HG02938 (cell line): ENCODE measurements around the gene DNAH3.
A peak's percentile ranks its signal among the peaks of the same experiment; 100 is the strongest.

Source experiments
- ATAC-seq: cut with Tn5 transposase; IDR thresholded peaks from one replicate; pipeline ENCODE4 v1.9.1; 2021; ENCODE audit warnings: mild to moderate bottlenecking, moderate library complexity; ENCODE audit not compliant: unreplicated experiment

DNAH3 gene

DNA sequence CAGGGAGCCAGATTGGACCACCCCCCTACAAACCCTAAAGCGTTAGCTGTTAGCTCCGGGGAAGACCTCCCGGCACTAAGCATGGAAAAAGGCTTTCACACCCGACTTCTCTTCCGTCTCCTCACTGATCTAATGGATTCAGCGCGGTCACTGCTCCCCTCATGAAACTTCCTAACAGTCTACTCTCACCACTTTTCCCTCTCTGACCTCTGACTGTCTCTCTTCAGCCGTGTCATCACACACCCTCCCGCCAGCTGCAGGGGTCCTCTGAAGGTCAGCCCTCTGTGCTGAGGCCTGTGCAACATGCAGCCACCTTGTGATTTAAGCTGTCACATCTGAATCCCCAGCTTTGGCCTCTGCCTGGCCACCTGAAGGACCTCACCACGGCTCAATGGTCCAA, 234.4 kb downstream of the DNAH3 start:
- ATAC-seq: no peak

DNA sequence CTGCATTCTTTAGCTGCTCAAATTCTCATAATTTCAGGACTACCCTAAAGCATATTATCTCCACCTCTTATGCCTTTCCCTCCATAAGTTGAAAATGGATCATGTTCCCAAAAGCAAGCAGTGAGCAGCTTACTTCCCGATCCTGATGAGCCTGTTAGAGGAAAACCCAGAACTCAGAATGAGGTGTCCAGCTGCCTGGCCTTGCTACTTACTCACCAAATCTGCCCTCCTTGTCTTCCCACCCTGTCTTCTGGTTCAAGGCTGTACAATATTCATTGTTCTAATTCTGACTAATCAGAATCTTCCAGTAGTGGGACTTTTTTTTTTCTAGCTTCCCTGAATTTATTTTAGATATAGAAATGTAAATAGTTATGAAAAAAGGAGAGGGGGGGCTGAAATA, 239.3 kb downstream of the DNAH3 start:
- ATAC-seq: no peak

- ATAC-seq: no peak
Measured at GRCh38 chr16:20910781-20911321, 239.8 kb downstream of the DNAH3 start.

GRCh38 chr16:20906341-20907255, 244.0 kb downstream of the DNAH3 start:
- no peak for ATAC-seq

DNA sequence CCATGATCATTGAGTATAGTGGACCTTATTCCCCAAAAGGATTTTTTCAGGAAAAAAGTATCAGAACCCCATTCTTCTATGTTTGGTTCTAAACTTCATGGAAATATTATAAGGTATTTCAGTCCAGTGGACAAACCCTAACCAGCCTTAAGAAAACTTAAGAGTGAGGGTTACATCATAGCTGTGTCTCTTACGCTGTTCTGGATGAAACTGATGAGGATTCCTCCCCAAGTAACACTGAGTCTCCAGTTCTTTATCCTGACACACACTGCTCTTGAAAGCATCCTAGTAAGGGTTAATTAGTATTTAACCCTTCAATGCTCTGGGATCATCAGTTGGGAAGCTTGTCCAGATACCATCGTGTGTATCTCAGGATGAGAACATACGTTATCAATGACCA, 245.1 kb downstream of the DNAH3 start:
- no peak for ATAC-seq

GRCh38 chr16:20904507-20905081, 246.1 kb downstream of the DNAH3 start:
- ATAC-seq: no peak

GRCh38 chr16:20903899-20904506, 246.6 kb downstream of the DNAH3 start:
- no peak for ATAC-seq

DNA sequence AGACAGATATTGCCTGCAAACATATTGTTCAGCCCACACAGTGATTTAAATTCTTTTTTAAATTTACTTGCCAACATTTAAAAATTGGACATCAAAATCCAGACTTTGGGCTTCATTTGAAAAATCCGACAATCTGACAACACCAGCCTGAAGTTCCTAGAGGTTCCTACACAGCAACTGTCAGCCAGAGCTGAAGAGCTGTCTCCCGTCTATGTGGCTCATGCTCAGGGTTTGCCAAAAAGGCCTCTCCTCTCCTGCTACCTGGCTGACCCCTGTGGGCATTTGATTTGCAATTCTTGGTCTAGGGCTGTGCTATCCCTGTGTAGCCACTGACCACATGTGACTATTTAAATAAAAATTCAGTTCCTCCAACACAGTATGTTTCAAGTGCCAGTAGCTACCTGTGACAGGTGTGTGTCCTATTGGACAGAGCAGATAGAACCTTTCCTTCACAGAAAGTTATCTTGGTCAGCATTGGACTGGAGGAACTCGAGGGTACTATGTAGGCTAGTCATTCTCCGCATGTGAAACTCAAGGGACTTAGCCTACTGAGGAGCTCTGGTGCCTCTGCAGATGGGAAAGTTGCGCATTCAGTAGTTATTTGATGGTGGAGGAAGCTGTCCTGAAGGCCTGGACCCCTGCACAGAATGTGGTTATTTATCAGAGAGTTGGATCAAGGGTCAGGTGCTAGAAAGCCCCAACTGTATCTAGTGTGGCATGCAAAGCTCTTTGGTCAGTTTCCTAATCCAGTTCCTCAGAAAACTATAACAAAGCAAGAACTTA, 247.3 kb downstream of the DNAH3 start:
- no peak for ATAC-seq

DNA sequence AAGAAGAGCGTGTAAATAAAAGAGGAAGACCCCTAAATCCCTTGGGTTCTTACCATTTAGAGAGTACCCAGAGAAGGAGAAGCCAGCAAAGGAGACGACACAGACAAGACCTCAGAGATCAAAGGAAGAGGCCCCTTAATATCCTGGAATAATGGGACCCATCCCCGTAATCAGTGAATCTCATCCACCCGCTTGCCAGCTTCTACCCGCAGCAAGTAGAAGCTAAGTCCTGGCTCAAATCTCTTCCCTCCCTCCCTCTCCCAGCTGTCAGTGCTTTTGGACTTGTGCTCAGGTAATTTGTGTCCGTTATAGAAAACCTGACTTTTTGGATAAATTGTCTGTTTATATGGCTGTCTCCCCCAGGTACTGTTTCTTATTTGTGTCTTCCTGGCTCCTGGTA, 248.2 kb downstream of the DNAH3 start:
- ATAC-seq: no peak

GRCh38 chr16:20901436-20902112, 249.1 kb downstream of the DNAH3 start:
- ATAC-seq: no peak

DNA sequence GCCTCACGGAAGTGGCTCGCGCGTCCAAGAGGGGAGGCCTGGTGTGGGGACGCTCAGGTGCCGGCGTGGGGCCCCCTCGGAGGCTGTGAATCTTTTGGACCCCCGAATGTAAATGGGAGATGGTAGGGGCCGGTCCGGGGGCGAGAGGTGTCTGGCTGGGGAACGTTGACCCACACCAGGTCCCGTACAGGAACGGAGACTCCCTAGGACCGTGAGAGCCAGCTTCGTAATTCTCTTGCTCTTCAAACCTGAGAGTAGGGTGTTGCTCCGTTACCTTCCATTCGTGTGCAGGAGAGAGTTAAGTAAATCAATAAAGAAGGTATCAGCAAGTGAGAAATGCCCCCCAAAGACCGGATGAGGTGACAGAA, 249.6 kb downstream of the DNAH3 start:
- peak; percentile 2 for ATAC-seq

DNA sequence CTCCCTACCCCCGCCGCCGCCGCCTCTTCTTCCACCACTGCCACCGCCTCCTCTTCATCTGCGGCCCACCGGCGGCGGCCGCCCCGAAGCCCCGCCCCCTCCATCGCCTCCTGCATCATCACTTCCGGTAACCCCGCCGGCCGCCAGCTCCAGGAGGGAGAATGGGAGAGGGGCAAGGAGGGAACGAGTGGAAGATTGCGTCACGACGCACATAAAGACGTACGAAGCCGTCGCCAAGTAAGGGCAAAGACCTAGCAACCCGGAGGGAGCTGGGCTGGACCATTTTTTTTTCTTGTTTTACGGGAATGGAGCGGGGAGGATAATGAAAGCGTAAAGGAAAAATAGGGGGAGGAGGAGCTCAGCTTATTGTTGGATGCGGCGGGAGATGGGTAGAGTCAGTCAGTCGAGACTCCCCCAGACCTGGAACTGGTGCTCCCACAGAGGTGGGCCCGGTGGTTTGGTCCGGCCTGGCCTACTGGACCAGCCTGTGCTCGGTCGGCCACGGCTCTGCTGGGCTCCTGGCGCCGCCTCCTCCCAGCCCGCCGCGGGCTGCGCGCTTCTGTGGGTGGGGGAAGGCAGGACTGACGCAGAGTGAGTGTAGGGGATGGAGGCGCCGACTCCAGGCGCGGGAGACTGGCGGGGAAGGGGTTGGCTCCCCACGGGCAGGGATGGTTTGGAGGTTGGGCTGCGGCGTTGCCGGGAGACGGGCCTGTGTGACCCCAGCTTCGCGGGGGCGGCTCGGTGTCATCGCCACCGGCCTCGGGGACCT, 250.2 kb downstream of the DNAH3 start, which contains the start of the genes DCUN1D3 and LYRM1:
Gene DCUN1D3 (minus strand): TSS at position 60 of the 769 bp plus-strand sequence. CDS start 37,820 bp downstream, outside the sequence.
Gene LYRM1 (plus strand): TSS at position 473 of the 769 bp plus-strand sequence. CDS start 14,785 bp downstream, outside the sequence.
- ATAC-seq: peak; percentile 66

GRCh38 chr16:20899477-20900298, 251.0 kb downstream of the DNAH3 start:
- ATAC-seq: no peak

GRCh38 chr16:20899071-20899470, 251.6 kb downstream of the DNAH3 start:
- ATAC-seq: no peak

- ATAC-seq: no peak
Measured at GRCh38 chr16:20897922-20898321, 252.7 kb downstream of the DNAH3 start.

DNA sequence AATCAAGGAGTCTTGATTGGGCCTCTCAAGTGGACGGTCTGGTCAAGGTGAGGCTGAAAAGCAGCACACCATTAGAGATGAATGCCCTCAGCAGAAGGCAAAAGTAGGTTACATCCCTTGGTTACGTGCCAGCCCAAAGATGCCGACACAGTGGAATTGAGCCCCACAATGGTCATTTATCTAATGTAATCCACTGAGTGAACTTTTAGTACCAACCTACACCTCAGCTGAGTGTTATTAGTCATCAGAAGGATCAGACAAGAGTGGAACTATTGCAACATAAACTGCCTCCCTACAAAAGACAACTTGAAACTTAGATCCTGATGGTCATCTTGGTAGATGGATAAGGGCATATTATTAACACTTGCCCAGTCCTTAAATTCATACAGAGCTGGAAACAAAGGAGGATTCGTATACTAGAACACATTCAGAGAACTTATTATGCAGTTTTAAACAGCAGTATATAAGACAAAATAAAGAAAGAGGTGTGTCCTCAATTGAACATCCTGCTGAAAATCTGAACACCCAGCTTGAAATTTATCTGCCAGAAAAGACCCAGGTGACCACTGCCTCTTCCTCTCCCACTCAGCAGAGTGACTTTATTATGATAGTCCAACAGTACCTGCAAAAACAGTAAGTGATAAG, 253.3 kb downstream of the DNAH3 start:
- no peak for ATAC-seq

GRCh38 chr16:20894388-20894787, 256.3 kb downstream of the DNAH3 start:
- no peak for ATAC-seq
